DND-41 (cell line): Measurements from ENCODE around the gene DISC1.
"Not testable (repeated sequence)": the region's sequence is repeated elsewhere in the genome, so short reads cannot be mapped to it uniquely, and the experiment has no call there.

ENCODE experiments used
- ATAC-seq: fragments of 200-7000 bp; cut with Tn5 transposase; 3 replicates; pipeline ENCODE4 v1.9.1; 2021; ENCODE audit warnings: low read depth; ENCODE audit not compliant: insufficient read depth
- DNase-seq: peaks from one replicate; pipeline ENCODE4 v3.0.0-alpha.2; 2020
- H2AFZ ChIP-seq: 2 replicates; pipeline ENCODE4 v1.6.0; 2012; ENCODE audit warnings: low read depth, low read length
- H3K27ac ChIP-seq: 2 replicates; pipeline ENCODE4 v1.5.1; 2012; ENCODE audit warnings: low read length, inconsistent platforms
- H3K27me3 ChIP-seq: fragments of 200-600 bp; sonication (generic); 2 replicates; pipeline ENCODE4 v1.6.0; 2012; ENCODE audit warnings: low read length, mild to moderate bottlenecking, inconsistent platforms; ENCODE audit not compliant: insufficient read depth, poor library complexity
- H3K36me3 ChIP-seq: 2 replicates; pipeline ENCODE4 v1.5.1; 2012; ENCODE audit warnings: low read length, inconsistent platforms; ENCODE audit not compliant: insufficient read depth
- H3K4me1 ChIP-seq: 2 replicates; pipeline ENCODE4 v1.5.1; 2012; ENCODE audit warnings: mild to moderate bottlenecking, low read length; ENCODE audit not compliant: insufficient read depth
- H3K4me2 ChIP-seq: 2 replicates; pipeline ENCODE4 v1.6.0; 2012; ENCODE audit warnings: mild to moderate bottlenecking, moderate library complexity, low read length, inconsistent platforms; ENCODE audit not compliant: insufficient read depth
- H3K4me3 ChIP-seq, 2 experiments: fragments of 200-600 bp in 1 of 2; shearing (Covaris generic) in 1 of 2; 2 replicates each; pipeline ENCODE4 v1.5.1; 2012 to 2016; ENCODE audit warnings: inconsistent platforms in 2 of 2, low read length in 2 of 2, mild to moderate bottlenecking in 2 of 2, low read depth in 1 of 2, moderate library complexity in 1 of 2
- H3K79me2 ChIP-seq: 2 replicates; pipeline ENCODE4 v1.6.0; 2012; ENCODE audit warnings: low read length, inconsistent platforms; ENCODE audit not compliant: insufficient read depth
- H3K9ac ChIP-seq: 2 replicates; pipeline ENCODE4 v1.6.0; 2012; ENCODE audit warnings: low read depth, mild to moderate bottlenecking, inconsistent platforms, low read length, moderate library complexity
- H3K9me3 ChIP-seq: 2 replicates; pipeline ENCODE4 v1.5.1; 2012; ENCODE audit warnings: low read length, moderate library complexity, mild to moderate bottlenecking, inconsistent platforms; ENCODE audit not compliant: insufficient read depth, severe bottlenecking
- H4K20me1 ChIP-seq: 2 replicates; pipeline ENCODE4 v1.6.0; 2012; ENCODE audit warnings: low read length; ENCODE audit not compliant: insufficient read depth
- CTCF ChIP-seq: IDR thresholded peaks from 2 replicates; pipeline ENCODE4 v1.5.1; 2012; ENCODE audit warnings: borderline replicate concordance, low read length, moderate library complexity, mild to moderate bottlenecking; ENCODE audit not compliant: poor library complexity, severe bottlenecking; ENCODE audit errors: extremely low read depth
- EZH2 ChIP-seq: IDR thresholded peaks from 3 replicates; pipeline ENCODE4 v1.6.1; 2012; ENCODE audit warnings: borderline replicate concordance, low read depth, mild to moderate bottlenecking, moderate library complexity, low read length, inconsistent platforms; ENCODE audit not compliant: severe bottlenecking

Gene DISC1

DNA sequence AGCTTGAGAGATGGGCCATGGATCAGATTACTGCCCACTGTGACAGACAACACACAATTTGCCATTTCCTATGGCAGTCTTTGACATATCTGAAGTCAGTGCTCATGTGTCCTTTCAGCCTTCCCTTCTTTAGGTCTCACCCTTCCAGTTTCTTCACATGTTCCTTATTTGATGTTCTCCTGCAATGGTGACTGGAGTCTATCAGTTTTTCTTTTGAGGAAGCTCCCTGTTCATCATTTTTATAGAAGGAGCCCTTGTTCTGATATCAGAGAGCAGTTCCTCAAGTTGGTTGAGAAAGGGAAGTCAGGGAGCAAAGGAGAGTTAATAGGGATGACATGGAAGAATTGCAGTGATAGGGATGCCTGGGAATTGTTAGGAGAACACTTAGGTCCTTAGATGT is 42.2 kb downstream of the DISC1 start:
- ATAC-seq = no peak
- Histone ChIP-seq H3K9me3 (peaks cover 1% of the 10 kb centered on the region), H4K20me1 (no peaks in the 10 kb centered on the region), H3K79me2 (no peaks in the 10 kb centered on the region), H3K36me3 (no peaks in the 10 kb centered on the region), H3K4me1 (no peaks in the 10 kb centered on the region), H3K27ac (no peak overlapping the region), H3K4me3 (no peak overlapping the region), H3K4me2 (no peak overlapping the region), H3K9ac (no peak overlapping the region), H2AFZ (no peak overlapping the region), H3K27me3 (no peaks in the 10 kb centered on the region)
- no peak for TF ChIP-seq CTCF
- TF ChIP-seq EZH2 = no peak
- no peak for DNase-seq

DNA sequence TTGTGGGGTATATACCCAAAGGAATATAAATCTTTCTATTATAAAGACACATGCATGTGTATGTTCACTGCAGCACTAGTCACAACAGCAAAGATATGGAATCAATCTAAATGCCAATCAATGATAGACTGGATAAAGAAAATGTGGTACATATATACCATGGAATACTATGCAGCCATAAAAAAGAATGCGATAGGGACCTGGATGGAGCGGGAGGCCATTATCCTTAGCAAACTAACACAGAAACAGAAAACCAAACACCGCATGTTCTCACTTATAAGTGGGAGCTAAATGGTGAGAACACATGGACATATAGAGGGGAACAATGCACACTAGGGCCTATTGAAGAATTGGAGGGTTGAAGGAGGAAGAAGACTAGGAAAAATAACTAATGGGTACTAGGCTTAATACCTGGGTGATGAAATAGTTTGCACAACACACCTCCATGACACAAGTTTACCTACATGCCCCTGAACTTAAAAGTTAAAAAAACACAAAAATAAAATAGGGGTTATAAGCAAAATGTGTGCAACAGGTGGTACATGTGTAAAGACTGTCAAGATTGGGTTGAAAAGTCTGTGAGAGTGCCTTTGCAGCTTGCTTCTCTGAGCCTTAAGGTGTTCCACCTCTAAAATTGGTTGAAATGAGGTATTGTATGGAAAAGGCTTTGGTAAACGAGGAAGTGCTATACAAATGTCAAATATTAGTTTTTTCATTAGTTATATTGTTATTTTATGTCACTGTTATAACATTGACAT is 43.5 kb downstream of the DISC1 start:
- H3K27ac ChIP-seq, H3K27me3 ChIP-seq, ATAC-seq, H3K79me2 ChIP-seq, H3K4me2 ChIP-seq, H3K9ac ChIP-seq, H3K36me3 ChIP-seq, DNase-seq, H3K4me1 ChIP-seq, H3K9me3 ChIP-seq, H2AFZ ChIP-seq, H3K4me3 ChIP-seq, H4K20me1 ChIP-seq: not testable (repeated sequence)

DNA sequence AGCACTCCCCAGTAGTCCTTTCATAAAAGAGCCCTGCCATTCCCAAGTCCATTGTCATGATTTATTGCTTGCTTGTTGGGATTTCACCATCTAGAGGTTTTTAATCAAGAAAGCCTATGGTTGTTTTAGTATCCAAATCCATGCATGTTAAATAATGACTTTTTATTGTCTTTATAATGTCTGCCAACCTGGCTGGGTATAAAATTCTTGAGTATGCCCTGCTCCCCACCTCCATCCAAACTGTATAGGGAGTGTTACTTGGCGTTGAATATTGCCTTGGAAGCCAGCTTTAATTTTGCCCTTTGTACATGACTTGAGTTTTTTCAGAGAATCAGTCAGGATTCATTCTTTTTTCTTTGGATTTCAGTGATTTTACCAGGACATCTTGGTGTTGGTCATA is 44.2 kb downstream of the DISC1 start:
- TF ChIP-seq EZH2 = no peak
- TF ChIP-seq CTCF = no peak
- no peak for ATAC-seq

GRCh38 chr1:231674575-231674974 is 48.0 kb downstream of the DISC1 start:
- no peaks in the 10 kb centered on the region for H3K36me3 ChIP-seq
- no peaks in the 10 kb centered on the region for H4K20me1 ChIP-seq
- DNase-seq (no peak), ATAC-seq (no peak)
- TF ChIP-seq CTCF (no peak), EZH2 (no peak)
- H3K79me2 ChIP-seq = no peaks in the 10 kb centered on the region
- H3K4me3 ChIP-seq = no peak overlapping the region
- no peak overlapping the region for H3K9ac ChIP-seq
- peaks cover under 1% of the 10 kb centered on the region for H3K9me3 ChIP-seq
- H3K27me3 ChIP-seq = no peaks in the 10 kb centered on the region
- H3K4me1 ChIP-seq = no peaks in the 10 kb centered on the region
- no peak overlapping the region for H3K4me2 ChIP-seq
- no peak overlapping the region for H3K27ac ChIP-seq
- H2AFZ ChIP-seq = no peak overlapping the region

More for the DNA sequence above, 44.2 kb downstream of the DISC1 start:
- Histone ChIP-seq H4K20me1 (no peaks in the 10 kb centered on the region), H3K79me2 (no peaks in the 10 kb centered on the region), H3K27ac (no peak overlapping the region), H3K4me1 (no peaks in the 10 kb centered on the region), H2AFZ (no peak overlapping the region), H3K9me3 (peaks cover 1% of the 10 kb centered on the region), H3K4me3 (no peak overlapping the region), H3K4me2 (no peak overlapping the region), H3K9ac (no peak overlapping the region), H3K36me3 (no peaks in the 10 kb centered on the region), H3K27me3 (no peaks in the 10 kb centered on the region)
- no peak for DNase-seq
